Measurements from ENCODE around the gene EGF. TPM values are rescaled to one million over a fixed set of nuclear protein-coding genes. Genes with fewer than 3 reads are reported as not detected.
"Not testable (repeated sequence)": the region's sequence is repeated elsewhere in the genome, so short reads cannot be mapped to it uniquely, and the experiment has no call there.

EGF gene
- total RNA-seq, 1 donor from 2014 or later, result 0.07 TPM

- DNase-seq (ENCODE audit: low read depth, low spot score), result no peak
Measured at GRCh38 chr4:109914322-109914721, 1.6 kb downstream of the EGF start.

GRCh38 chr4:109915385-109916026 lies 2.8 kb downstream of the EGF start:
- DNase-seq (ENCODE audit: low read depth, low spot score), result no peak

GRCh38 chr4:109916027-109916409 lies 3.3 kb downstream of the EGF start:
- no peak for DNase-seq (ENCODE audit: low read depth, low spot score)

DNA sequence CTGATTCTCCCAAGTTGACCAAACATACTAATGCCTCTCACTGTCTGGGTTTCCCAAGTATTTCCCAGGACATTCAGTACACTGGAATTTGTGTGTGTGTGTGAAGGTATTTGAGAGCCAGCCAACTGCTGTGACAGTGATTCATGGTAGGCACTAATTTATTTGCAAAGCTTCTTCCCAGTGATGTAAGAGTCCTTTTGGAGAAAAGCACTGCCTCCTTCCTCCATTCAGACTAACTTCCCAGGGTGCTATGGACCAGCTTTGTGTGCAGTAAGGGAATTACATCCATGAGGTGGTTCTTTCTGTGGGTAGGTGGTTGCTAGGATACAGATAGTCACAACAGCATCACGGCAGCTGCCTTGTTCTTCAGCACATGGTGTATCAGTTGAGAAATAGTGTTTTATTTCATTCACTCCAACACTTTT lies 8.7 kb downstream of the EGF start:
- DNase-seq (ENCODE audit: low read depth, low spot score), result no peak

GRCh38 chr4:109925396-109925795 lies 12.7 kb downstream of the EGF start:
- no peak for DNase-seq (ENCODE audit: low read depth, low spot score)

DNA sequence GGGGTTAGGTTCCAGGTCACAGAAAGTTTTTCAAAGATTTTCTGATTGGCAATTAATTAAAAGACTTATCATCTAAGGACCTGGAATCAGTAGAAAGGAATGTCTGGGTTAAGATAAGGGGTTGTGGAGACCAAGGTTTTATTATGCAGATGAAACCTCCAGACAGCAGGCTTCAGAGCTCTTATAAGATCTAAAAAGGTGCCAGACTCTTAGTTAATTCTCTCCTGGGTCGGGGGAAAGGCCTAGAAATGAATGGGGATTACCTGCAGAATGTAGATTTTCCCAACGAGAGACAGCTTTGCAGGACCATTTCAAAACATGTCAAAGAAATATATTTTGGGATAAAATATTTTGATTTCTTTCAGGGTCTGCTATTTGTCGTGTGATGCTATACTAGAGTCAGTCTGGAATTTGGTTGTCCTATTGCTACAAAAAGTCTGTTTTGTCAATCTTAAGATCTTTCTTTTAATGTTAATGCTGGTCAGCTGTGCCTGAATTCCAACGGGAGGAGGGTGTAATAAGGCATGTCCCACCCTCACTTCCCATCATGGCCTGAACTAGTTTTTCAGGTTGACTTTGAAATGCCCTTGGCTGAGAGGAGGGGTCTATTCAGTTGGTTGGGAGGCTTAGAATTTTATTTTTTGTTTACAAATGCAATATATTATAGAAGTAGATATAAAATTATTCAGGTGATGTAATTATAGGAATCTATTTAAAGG lies 15.8 kb downstream of the EGF start:
- no peak for DNase-seq (ENCODE audit: low read depth, low spot score)

GRCh38 chr4:109930464-109930863 lies 17.8 kb downstream of the EGF start:
- DNase-seq (ENCODE audit: low read depth, low spot score), result no peak

- DNase-seq (ENCODE audit: low read depth, low spot score), result no peak
Measured at GRCh38 chr4:109930872-109931271, 18.2 kb downstream of the EGF start.

DNA sequence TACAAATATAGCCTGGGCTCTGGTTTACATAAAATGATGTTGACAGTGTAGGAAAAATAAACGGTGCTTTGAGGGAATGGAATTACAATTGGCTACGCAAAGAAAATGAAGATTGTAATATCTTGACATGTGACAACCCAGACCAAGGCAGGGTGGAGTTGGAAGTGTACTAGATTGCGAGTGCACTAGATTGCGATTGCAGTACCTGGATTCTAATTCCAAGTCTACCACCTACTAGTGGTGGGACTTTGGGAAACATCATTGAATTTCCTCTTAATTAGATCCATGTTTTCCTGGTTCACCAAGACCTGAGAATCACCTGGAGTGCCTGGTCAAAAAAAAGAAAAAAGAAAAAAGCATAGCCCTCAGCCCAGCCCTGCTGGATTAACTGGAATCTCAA lies 18.6 kb downstream of the EGF start:
- DNase-seq (ENCODE audit: low read depth, low spot score), result no peak

- DNase-seq (ENCODE audit: low read depth, low spot score), result not testable (repeated sequence)
Measured at GRCh38 chr4:109937352-109937751, 24.7 kb downstream of the EGF start.

GRCh38 chr4:109939190-109939589 lies 26.5 kb downstream of the EGF start:
- DNase-seq (ENCODE audit: low read depth, low spot score), result no peak

DNA sequence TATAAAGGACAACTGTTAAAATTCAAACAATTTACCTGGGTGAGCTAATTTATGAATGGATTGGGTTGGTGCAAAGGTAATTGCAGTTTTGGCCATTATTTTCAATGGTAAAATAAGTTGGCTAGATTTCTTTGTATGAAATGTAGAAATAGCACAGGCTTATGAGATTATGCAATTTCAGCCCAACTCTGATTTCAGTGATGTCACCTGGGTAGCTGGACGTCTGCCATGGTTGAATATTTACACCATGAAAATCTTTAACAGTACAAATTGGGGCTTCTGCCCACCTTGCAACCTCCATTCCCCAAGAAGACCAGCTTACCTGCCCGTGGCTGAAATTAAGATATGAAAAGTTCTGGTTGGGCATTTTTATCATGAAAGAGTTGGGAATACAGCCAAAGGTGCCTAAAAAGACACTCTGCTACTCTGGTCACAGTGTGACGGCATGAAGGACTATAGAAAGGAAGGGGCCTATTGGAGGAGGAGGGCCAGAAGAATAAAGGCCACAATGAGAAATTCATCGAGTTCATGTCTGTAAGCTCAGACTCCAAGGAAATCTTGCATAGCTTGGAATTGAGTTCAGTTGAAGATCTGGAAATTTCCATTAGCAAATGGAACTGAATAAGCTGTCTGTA lies 29.7 kb downstream of the EGF start:
- DNase-seq (ENCODE audit: low read depth, low spot score), result no peak

- no peak for DNase-seq (ENCODE audit: low read depth, low spot score)
Measured at GRCh38 chr4:109943745-109944144, 31.1 kb downstream of the EGF start.

DNA sequence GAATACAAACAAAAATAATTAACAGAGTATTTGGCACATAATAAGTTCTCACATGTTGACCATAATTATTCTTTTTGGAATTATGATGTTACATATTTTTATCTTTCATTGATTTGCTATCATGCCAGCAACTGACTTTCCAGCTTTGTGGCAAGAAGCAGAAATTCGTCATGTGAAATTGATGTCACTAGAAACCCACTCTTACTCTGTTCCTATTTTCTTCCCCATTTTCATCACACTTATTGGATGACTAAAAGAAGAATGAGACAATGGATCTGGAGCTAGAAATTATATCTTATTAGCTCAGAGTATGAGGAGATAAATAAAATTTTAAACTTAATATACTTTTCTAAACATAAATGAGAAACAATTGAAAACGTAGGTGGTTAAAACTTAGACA lies 31.9 kb downstream of the EGF start:
- DNase-seq (ENCODE audit: low read depth, low spot score), result no peak

GRCh38 chr4:109945056-109945455 lies 32.4 kb downstream of the EGF start:
- DNase-seq (ENCODE audit: low read depth, low spot score), result no peak

- DNase-seq (ENCODE audit: low read depth, low spot score), result no peak
Measured at GRCh38 chr4:109946120-109946519, 33.4 kb downstream of the EGF start.

DNA sequence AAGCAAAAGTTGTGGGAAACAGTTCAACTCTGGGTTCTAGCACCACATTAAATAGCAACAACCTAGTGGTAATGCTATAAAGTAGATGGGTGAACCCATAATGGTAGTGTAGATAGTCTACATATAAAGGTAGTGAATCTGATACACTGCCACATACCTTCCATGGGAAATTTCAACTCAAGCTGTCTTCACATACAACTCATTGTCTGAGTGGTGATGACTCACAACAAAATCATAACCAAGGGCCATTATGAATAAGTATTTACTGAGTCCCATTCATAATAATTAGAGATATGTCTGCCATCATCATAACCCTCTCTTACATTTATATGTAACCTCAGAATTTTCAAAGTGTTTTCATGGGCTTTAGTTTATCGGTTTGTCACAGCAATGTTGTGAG lies 34.8 kb downstream of the EGF start:
- DNase-seq (ENCODE audit: low read depth, low spot score), result no peak

- no peak for DNase-seq (ENCODE audit: low read depth, low spot score)
Measured at GRCh38 chr4:109947918-109948317, 35.2 kb downstream of the EGF start.

GRCh38 chr4:109949099-109949718 lies 36.5 kb downstream of the EGF start:
- not testable (repeated sequence) for DNase-seq (ENCODE audit: low read depth, low spot score)

DNA sequence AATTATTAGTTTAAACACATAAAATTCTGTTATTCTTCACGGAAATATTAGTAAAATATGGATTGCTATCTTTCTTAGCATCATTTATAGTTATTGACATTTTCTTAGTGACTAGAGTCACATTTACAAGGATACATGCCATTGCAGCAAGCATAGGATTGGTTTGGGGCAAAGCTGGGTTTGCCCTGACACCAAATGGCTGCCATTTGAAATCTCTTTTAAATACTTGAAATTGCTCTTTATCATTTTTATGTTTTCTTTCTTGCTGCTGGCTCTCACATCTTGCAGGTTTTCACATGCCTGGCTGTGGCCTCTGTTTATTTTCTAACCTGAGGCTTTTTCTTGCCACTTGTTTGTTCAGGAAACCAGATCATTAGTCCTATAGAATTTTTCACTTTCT lies 39.9 kb downstream of the EGF start:
- DNase-seq (ENCODE audit: low read depth, low spot score), result no peak

DNA sequence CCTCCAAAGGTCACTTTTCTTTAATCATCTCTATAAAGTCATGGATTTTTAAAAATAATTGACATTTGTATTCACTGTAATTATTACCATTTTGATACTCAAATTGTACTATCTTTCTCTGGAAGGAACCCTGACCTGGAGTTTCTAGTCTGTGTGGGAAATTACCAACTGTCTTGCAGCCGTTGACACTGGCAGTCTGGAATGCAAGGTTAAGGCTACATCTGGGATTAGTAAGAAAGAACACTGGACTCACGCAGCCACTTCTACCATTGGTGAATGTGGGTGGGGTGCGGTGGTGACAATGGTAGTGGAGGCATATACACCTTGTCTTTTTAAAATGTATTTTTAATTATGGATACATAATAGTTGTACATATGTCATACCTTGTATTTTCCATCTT lies 40.9 kb downstream of the EGF start:
- no peak for DNase-seq (ENCODE audit: low read depth, low spot score)

DNA sequence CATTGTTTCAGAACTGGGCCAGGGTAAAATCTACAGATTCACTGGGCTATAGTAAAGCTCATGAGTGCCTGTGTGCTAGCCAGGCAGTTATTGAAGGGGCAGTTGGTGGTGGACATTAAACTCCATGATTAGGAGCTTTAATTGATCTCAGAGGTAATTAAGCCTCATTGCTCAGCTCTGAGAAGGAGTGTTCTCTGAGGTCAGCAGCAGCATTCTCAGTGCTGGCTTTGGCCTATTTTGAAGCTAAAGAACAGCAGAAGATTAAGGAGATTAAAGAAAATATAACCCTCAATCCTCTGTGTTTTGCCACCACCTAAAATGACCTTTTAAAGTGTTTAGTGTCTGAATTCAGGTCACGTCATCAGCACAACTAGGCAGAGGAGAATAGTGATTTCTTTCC lies 42.5 kb downstream of the EGF start:
- no peak for DNase-seq (ENCODE audit: low read depth, low spot score)
